Activated B cell treated with CpG ODN at 0.5 μM for 24 hours (primary cell): Measurements from ENCODE around the gene ADSL. TPM values are rescaled to one million over a fixed set of nuclear protein-coding genes. Genes with fewer than 3 reads are reported as not detected.

ENCODE experiments used
- ATAC-seq: fragments of 200-7000 bp; cut with Tn5 transposase; one replicate; pipeline ENCODE4 v1.10.0; 2021; ENCODE audit warnings: low read depth, mild to moderate bottlenecking, moderate library complexity
- CTCF ChIA-PET: fragments of 350-600 bp; sonication (Branson Sonifier 250); formaldehyde crosslinking; loops from one replicate; lab custom pipeline; 2021; ENCODE audit warnings: antibody characterized with exemption; lab: Charles Lee
- POLR2A ChIA-PET: fragments of 350-600 bp; sonication (Branson Sonifier 250); formaldehyde crosslinking; loops from one replicate; lab custom pipeline; 2021; ENCODE audit warnings: antibody characterized with exemption; lab: Charles Lee
- DNase-seq: peaks from one replicate; pipeline ENCODE4 v3.0.0; 2022
- H3K27ac Mint-ChIP-seq: one replicate; pipeline ENCODE4 v1.8.0; 2020; ENCODE audit warnings: mixed read lengths
- H3K27me3 Mint-ChIP-seq: one replicate; pipeline ENCODE4 v1.8.0; 2021; ENCODE audit warnings: mixed read lengths
- H3K36me3 Mint-ChIP-seq: one replicate; pipeline ENCODE4 v1.8.0; 2021; ENCODE audit warnings: low read depth, mixed read lengths
- H3K4me1 Mint-ChIP-seq: one replicate; pipeline ENCODE4 v1.8.0; 2021; ENCODE audit warnings: mixed read lengths
- H3K4me3 Mint-ChIP-seq: one replicate; pipeline ENCODE4 v1.8.0; 2020; ENCODE audit warnings: mild to moderate bottlenecking, mixed read lengths
- H3K9me3 Mint-ChIP-seq: one replicate; pipeline ENCODE4 v1.8.0; 2020; ENCODE audit warnings: mixed read lengths
- CTCF ChIP-seq: fragments of 200-600 bp; IDR thresholded peaks from one replicate; pipeline ENCODE4 v1.8.0; 2022; ENCODE audit warnings: antibody characterized with exemption, mild to moderate bottlenecking
- intact Hi-C: fragments of 100-400 bp; cut with micrococcal nuclease; formaldehyde crosslinking; loops from one replicate; pipeline ENCODE4 v1.15.1; 2024
- total RNA-seq: library from RNA; stranded (reverse); gene quantifications from 2 replicates; pipeline ENCODE4 v1.2.3, GENCODE V29; 2022

ADSL gene
- total RNA-seq, 1 donor from 2014 or later, result 102 TPM

GRCh38 chr22:40403141-40403540 is 56.8 kb downstream of the ADSL start:
- Mint-ChIP-seq H3K4me1 (peaks cover 56% of the 10 kb centered on the region), H3K27me3 (no peaks in the 10 kb centered on the region), H3K27ac (peak overlapping the region; percentile 94), H3K4me3 (no peak overlapping the region), H3K36me3 (peaks cover 61% of the 10 kb centered on the region), H3K9me3 (no peaks in the 10 kb centered on the region)
- DNase-seq, result no peak
- TF ChIP-seq CTCF, result no peak
- CTCF ChIA-PET, result interaction anchor here (1.6 kb wide), 1 partner anchor 33 kb away, joined by 4 read pairs; no protein-coding TSS in a partner anchor
- ATAC-seq, result no peak
- POLR2A ChIA-PET, result interaction anchor here (2.4 kb wide), 1 partner anchor 13 kb away, joined by 9 read pairs; no protein-coding TSS in a partner anchor
- intact Hi-C loops, result no loop called here

DNA sequence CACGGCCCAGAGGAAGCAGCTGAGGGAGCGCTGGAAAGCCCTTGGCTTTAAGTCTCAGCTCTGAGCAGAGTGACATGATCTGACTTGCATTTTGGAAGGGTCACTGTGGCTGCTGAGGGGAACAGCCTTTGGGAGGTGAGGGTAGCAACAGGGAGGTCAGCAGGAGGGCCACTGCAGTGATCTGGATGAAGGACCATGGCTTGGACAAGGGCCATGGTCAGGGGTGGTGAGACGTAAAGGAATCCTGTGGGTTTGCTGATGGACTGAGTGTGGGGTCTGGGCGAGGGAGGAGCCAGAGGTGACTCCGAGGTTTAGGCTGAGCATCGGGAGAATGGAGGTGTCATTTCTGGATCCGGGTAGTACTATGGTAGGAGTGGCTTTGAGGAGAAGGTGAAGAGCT is 57.4 kb downstream of the ADSL start:
- ChIA-PET POLR2A (interaction anchor here (2.4 kb wide), 1 partner anchor 12 kb away, joined by 9 read pairs; no protein-coding TSS in a partner anchor), CTCF (interaction anchor here (1.6 kb wide), 1 partner anchor 33 kb away, joined by 4 read pairs; no protein-coding TSS in a partner anchor)
- no peak for DNase-seq
- ATAC-seq, result no peak
- Mint-ChIP-seq H3K4me1 (peaks cover 51% of the 10 kb centered on the region), H3K27ac (peak overlapping the region; percentile 62), H3K9me3 (no peaks in the 10 kb centered on the region), H3K36me3 (peaks cover 66% of the 10 kb centered on the region), H3K4me3 (no peak overlapping the region), H3K27me3 (no peaks in the 10 kb centered on the region)
- intact Hi-C loops, result no loop called here
- no peak for TF ChIP-seq CTCF

DNA sequence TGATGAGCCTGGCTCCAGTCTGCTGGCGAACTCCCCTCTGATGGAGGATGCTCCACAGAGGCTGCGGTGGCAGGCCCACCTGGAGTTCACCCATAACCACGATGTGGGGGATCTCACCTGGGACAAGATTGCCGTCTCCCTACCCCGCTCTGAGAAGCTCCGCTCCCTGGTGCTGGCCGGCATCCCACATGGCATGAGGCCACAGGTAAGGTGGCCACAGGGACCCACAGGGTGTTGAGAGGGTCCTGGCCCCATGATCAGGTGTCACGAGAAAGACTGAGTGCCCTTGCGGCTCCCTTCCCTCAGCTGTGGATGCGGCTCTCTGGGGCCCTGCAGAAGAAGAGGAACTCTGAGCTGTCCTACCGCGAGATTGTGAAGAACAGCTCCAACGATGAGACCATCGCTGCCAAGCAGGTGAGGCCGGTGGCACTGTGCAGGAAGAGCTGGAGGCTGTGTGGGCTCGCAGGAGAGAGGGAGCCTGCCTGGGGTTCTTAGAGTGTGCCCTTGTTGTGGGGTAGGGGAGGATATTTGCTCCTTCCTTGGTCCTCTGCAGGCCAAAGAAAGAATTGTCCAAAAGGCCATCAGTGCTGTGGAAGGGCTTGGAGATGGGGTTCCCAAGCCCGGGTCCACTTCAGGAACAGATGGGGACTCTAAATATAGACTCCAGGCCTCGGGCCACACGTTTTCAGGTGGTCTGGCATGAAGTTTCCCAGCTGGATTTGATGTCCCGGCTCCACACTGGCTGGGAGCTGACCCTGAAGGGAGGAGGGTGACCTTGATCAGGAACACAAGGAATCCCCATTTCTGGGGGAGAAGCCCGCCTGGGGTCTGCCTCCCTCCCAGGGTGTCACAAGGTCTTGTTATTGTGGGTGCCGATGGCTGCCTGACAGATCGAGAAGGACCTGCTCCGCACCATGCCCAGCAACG is 58.2 kb downstream of the ADSL start:
- TF ChIP-seq CTCF, result no peak
- Mint-ChIP-seq H3K36me3 (peaks cover 74% of the 10 kb centered on the region), H3K27me3 (no peaks in the 10 kb centered on the region), H3K4me1 (peaks cover 43% of the 10 kb centered on the region), H3K27ac (peak overlapping the region; percentile 21), H3K9me3 (no peaks in the 10 kb centered on the region), H3K4me3 (no peak overlapping the region)
- CTCF ChIA-PET, result interaction anchor here (1.6 kb wide), 1 partner anchor 32 kb away, joined by 4 read pairs; no protein-coding TSS in a partner anchor
- DNase-seq (no peak), ATAC-seq (no peak)
- intact Hi-C loops, result no loop called here
- POLR2A ChIA-PET, result interaction anchor here (1.0 to 2.4 kb wide), 2 partner anchors 11 to 360 kb away, joined by 3 to 9 read pairs; no protein-coding TSS in a partner anchor

- CTCF ChIA-PET, result no interaction called here
- peaks cover 34% of the 10 kb centered on the region for H3K4me1 Mint-ChIP-seq
- peaks cover 80% of the 10 kb centered on the region for H3K36me3 Mint-ChIP-seq
- TF ChIP-seq CTCF, result no peak
- DNase-seq, result no peak
- POLR2A ChIA-PET, result interaction anchor here (0.6 to 2.4 kb wide), 3 partner anchors 10 to 219 kb away, joined by 3 to 9 read pairs (median 7); no protein-coding TSS in a partner anchor
- H3K27ac Mint-ChIP-seq, result no peak overlapping the region
- H3K27me3 Mint-ChIP-seq, result no peaks in the 10 kb centered on the region
- H3K4me3 Mint-ChIP-seq, result no peak overlapping the region
- ATAC-seq, result no peak
- H3K9me3 Mint-ChIP-seq, result no peaks in the 10 kb centered on the region
- intact Hi-C loops, result no loop called here
These were observed 59.1 kb downstream of the ADSL start for GRCh38 chr22:40405178-40406062.
